NCI-H1105 treated with DMSO at 0.1 percent for 48 hours (cell line): ENCODE data around the gene FLRT2.

Experiments used
- DNase-seq: peaks from one replicate; lab custom pipeline; 2025; lab: John Stamatoyannopoulos, UW

Gene FLRT2

GRCh38 chr14:85596562-85596961, 66.6 kb downstream of the FLRT2 start:
- peak; percentile 83 for DNase-seq

GRCh38 chr14:85597701-85598100, 67.8 kb downstream of the FLRT2 start:
- no peak for DNase-seq

GRCh38 chr14:85599939-85600338, 70.0 kb downstream of the FLRT2 start:
- DNase-seq, result no peak

- peak; percentile 64 for DNase-seq
These were observed 71.3 kb downstream of the FLRT2 start for GRCh38 chr14:85601246-85601645.

- DNase-seq, result no peak
These were observed 71.7 kb downstream of the FLRT2 start for GRCh38 chr14:85601690-85602089.

GRCh38 chr14:85602345-85602744, 72.4 kb downstream of the FLRT2 start:
- DNase-seq, result no peak

GRCh38 chr14:85604021-85604420, 74.1 kb downstream of the FLRT2 start:
- DNase-seq, result no peak

- DNase-seq, result no peak
These were observed 74.8 kb downstream of the FLRT2 start for GRCh38 chr14:85604714-85605113.

- DNase-seq, result no peak
These were observed 77.7 kb downstream of the FLRT2 start for GRCh38 chr14:85607651-85608081.

GRCh38 chr14:85613496-85613895, 83.6 kb downstream of the FLRT2 start:
- DNase-seq, result no peak

- DNase-seq, result no peak
These were observed 86.5 kb downstream of the FLRT2 start for GRCh38 chr14:85616386-85616885.

GRCh38 chr14:85616886-85617285, 86.9 kb downstream of the FLRT2 start:
- DNase-seq, result no peak

- DNase-seq, result no peak
These were observed 87.8 kb downstream of the FLRT2 start for GRCh38 chr14:85617791-85618190.

- DNase-seq, result no peak
These were observed 88.4 kb downstream of the FLRT2 start for GRCh38 chr14:85618390-85618789.

GRCh38 chr14:85618978-85619377, 89.0 kb downstream of the FLRT2 start:
- no peak for DNase-seq

- DNase-seq, result no peak
These were observed 89.9 kb downstream of the FLRT2 start for GRCh38 chr14:85619851-85620250.

GRCh38 chr14:85620947-85621346, 91.0 kb downstream of the FLRT2 start:
- DNase-seq, result no peak

- DNase-seq, result no peak
These were observed 92.2 kb downstream of the FLRT2 start for GRCh38 chr14:85622106-85622505.

GRCh38 chr14:85622986-85623685, 93.2 kb downstream of the FLRT2 start:
- DNase-seq, result no peak

- DNase-seq, result no peak
These were observed 96.1 kb downstream of the FLRT2 start for GRCh38 chr14:85625925-85626585.

- DNase-seq, result no peak
These were observed 104.3 kb downstream of the FLRT2 start for GRCh38 chr14:85634205-85634604.

GRCh38 chr14:85644211-85644610, 114.3 kb downstream of the FLRT2 start:
- DNase-seq, result no peak

- DNase-seq, result no peak
These were observed 123.1 kb downstream of the FLRT2 start for GRCh38 chr14:85653029-85653428.
